ENCODE measurements around the gene RPL3. TPM values are rescaled to one million over a fixed set of nuclear protein-coding genes. Genes with fewer than 3 reads are reported as not detected.

RPL3 gene
- total and polyA plus RNA-seq, 4 donors, result 580 to 1,767 (median 1,184) TPM

DNA sequence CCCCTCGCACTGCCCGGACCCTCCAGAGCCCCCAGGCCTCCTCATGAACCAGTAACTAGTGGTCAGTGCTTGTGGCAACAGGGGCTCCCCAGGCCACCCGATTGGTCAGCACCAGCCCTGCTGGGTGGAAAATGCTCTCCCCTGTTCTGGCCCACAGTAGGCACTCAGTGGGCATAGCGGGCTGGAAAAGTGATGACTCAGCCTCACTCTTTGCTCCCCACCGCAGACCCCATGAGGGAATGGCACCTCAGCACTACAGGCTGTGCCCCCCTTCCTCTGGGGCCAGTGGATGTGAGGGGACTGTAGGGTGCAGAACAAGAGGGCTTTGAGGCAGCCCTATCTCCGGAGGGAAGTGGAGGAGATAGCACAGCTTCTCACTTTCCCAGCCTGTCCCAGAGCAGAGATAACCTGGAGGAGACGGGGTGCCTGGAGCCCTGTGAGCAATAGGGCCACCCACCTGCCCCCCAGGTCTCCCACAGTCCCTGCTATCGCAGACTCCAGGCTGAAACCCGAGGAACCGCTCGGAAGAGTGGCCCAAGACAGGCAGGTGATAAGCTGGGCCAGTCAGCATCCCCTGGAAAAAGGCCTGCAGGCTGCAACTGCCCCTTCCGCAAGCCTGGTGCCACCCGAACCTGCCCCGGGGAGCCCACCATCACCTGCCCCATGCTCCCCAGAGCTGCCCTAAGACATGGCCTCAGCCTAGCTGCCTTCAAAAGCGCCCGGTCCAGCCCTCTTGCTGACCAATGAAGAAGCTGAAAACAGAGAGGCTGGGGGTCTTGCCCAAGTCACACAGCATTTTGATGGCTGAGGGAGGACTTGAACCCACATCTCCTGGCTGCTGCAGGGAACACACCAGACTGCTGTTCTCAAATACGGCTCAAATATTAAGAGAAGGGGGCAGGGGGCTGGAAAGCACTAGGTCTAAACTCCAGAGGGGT, 45.2 kb downstream of the RPL3 start:
- no peak for TF ChIP-seq SP1 (IDR thresholded peaks at IDR 0.05)
- no peak for TF ChIP-seq RXRA (IDR thresholded peaks at IDR 0.05)
- TF ChIP-seq JUND (IDR thresholded peaks at IDR 0.05), result no peak
- TF ChIP-seq FOXA2 (IDR thresholded peaks at IDR 0.05), result no peak
- no peak for TF ChIP-seq CTCF (IDR thresholded peaks at IDR 0.05; ENCODE audit: low read depth, low read length, missing input control)
- TF ChIP-seq YY1 (IDR thresholded peaks at IDR 0.05), result no peak
- no peak for TF ChIP-seq NR2F2 (IDR thresholded peaks at IDR 0.05)
- TF ChIP-seq RAD21 (IDR thresholded peaks at IDR 0.05), result no peak
- TF ChIP-seq HNF4G (IDR thresholded peaks at IDR 0.05), result no peak
- no peak for TF ChIP-seq EGR1 (IDR thresholded peaks at IDR 0.05; ENCODE audit: low read depth in 2 of 2)
- TF ChIP-seq, protein P1, sequence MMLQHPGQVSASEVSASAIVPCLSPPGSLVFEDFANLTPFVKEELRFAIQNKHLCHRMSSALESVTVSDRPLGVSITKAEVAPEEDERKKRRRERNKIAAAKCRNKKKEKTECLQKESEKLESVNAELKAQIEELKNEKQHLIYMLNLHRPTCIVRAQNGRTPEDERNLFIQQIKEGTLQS (IDR thresholded peaks at IDR 0.05), result no peak
- no peak for TF ChIP-seq ZBTB33 (IDR thresholded peaks at IDR 0.05)
- TF ChIP-seq, protein P2, sequence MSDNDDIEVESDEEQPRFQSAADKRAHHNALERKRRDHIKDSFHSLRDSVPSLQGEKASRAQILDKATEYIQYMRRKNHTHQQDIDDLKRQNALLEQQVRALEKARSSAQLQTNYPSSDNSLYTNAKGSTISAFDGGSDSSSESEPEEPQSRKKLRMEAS (IDR thresholded peaks at IDR 0.05), result no peak
- no peak for TF ChIP-seq TAF1 (conservative IDR thresholded peaks at IDR 0.05)
- no peak for TF ChIP-seq REST (IDR thresholded peaks at IDR 0.05)
- no peak for TF ChIP-seq FOXA1 (IDR thresholded peaks at IDR 0.05)
- TF ChIP-seq GABPA (IDR thresholded peaks at IDR 0.05 in 1 of 2, conservative IDR thresholded peaks at IDR 0.05 in 1 of 2), result no peak
- TF ChIP-seq HNF4A (conservative IDR thresholded peaks at IDR 0.05), result no peak
- Histone ChIP-seq H3K9me3 (ENCODE audit: control insufficient read depth in 4 of 4, low read length in 3 of 4) (no peaks in the 10 kb centered on the region), H3K36me3 (ENCODE audit: control insufficient read depth in 4 of 4, insufficient read depth in 3 of 4, low read depth in 1 of 4, low read length in 3 of 4) (no peaks in the 10 kb centered on the region), H3K4me1 (ENCODE audit: control insufficient read depth in 4 of 4, insufficient read depth in 4 of 4, low read length in 3 of 4) (no peaks in the 10 kb centered on the region), H3K27ac (ENCODE audit: low read depth in 1 of 2, low read length in 2 of 2) (no peak overlapping the region), H3K27me3 (ENCODE audit: control insufficient read depth in 4 of 4, insufficient read depth in 4 of 4, low read length in 3 of 4) (no peaks in the 10 kb centered on the region), H3K9ac (ENCODE audit: low read depth in 1 of 2, low read length in 2 of 2) (no peak overlapping the region), H3K4me3 (ENCODE audit: low read depth in 1 of 3, low read length in 3 of 3) (no peak overlapping the region)
- DNase-seq (ENCODE audit: low spot score), result no peak
- WGBS, result 81% methylated on average over 17 of the region's 17 CpGs
